ENCODE data around the gene GLO1.

GLO1 gene

GRCh38 chr6:38634518-38634917 lies 68.4 kb downstream of the GLO1 start:
- Histone ChIP-seq H3K27ac (ENCODE audit: low read length) (no peak overlapping the region), H3K9me3 (replicated peaks; ENCODE audit: insufficient read depth, low read length) (no peaks in the 10 kb centered on the region), H3K4me1 (ENCODE audit: low read length) (no peaks in the 10 kb centered on the region), H3K9me2 (replicated peaks; ENCODE audit: insufficient read depth, low read length) (no peaks in the 10 kb centered on the region), H2AFZ (ENCODE audit: low read length) (no peak overlapping the region), H3K9ac (ENCODE audit: low read length) (no peak overlapping the region), H3K79me2 (ENCODE audit: low read length) (no peaks in the 10 kb centered on the region), H4K20me1 (ENCODE audit: insufficient read depth, low read length) (no peaks in the 10 kb centered on the region), H3F3A (ENCODE audit: insufficient read depth, low read length) (no peaks in the 10 kb centered on the region; the same call in 1 of the 2 replicates), H3K4me3 (ENCODE audit: low read length) (no peak overlapping the region), H3K27me3 (replicated peaks; ENCODE audit: insufficient read depth, low read length) (no peaks in the 10 kb centered on the region), H3K4me2 (ENCODE audit: low read depth, low read length) (no peak overlapping the region), H3K36me3 (replicated peaks; ENCODE audit: insufficient read depth, low read length) (no peaks in the 10 kb centered on the region)
- TF ChIP-seq, protein P1, sequence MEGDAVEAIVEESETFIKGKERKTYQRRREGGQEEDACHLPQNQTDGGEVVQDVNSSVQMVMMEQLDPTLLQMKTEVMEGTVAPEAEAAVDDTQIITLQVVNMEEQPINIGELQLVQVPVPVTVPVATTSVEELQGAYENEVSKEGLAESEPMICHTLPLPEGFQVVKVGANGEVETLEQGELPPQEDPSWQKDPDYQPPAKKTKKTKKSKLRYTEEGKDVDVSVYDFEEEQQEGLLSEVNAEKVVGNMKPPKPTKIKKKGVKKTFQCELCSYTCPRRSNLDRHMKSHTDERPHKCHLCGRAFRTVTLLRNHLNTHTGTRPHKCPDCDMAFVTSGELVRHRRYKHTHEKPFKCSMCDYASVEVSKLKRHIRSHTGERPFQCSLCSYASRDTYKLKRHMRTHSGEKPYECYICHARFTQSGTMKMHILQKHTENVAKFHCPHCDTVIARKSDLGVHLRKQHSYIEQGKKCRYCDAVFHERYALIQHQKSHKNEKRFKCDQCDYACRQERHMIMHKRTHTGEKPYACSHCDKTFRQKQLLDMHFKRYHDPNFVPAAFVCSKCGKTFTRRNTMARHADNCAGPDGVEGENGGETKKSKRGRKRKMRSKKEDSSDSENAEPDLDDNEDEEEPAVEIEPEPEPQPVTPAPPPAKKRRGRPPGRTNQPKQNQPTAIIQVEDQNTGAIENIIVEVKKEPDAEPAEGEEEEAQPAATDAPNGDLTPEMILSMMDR (IDR thresholded peaks at IDR 0.05; ENCODE audit: low read length): no peak
- TF ChIP-seq EZH2 (optimal IDR thresholded peaks at IDR 0.05; ENCODE audit: low read depth, low read length) (no peak), EZH2phosphoT487 (IDR thresholded peaks at IDR 0.05; ENCODE audit: low read length) (no peak)
- DNase-seq: no peak

- Histone ChIP-seq H2AFZ (ENCODE audit: low read length) (no peak overlapping the region), H3K9me3 (replicated peaks; ENCODE audit: insufficient read depth, low read length) (no peaks in the 10 kb centered on the region), H3K36me3 (replicated peaks; ENCODE audit: insufficient read depth, low read length) (no peaks in the 10 kb centered on the region), H3K79me2 (ENCODE audit: low read length) (no peaks in the 10 kb centered on the region), H3K4me2 (ENCODE audit: low read depth, low read length) (no peak overlapping the region), H3K27ac (ENCODE audit: low read length) (no peak overlapping the region), H3F3A (ENCODE audit: insufficient read depth, low read length) (no peaks in the 10 kb centered on the region), H3K4me3 (ENCODE audit: low read length) (no peak overlapping the region), H4K20me1 (ENCODE audit: insufficient read depth, low read length) (no peaks in the 10 kb centered on the region), H3K9ac (ENCODE audit: low read length) (no peak overlapping the region), H3K27me3 (replicated peaks; ENCODE audit: insufficient read depth, low read length) (no peaks in the 10 kb centered on the region), H3K9me2 (replicated peaks; ENCODE audit: insufficient read depth, low read length) (no peaks in the 10 kb centered on the region), H3K4me1 (ENCODE audit: low read length) (no peaks in the 10 kb centered on the region)
- TF ChIP-seq EZH2phosphoT487 (IDR thresholded peaks at IDR 0.05; ENCODE audit: low read length) (no peak), EZH2 (optimal IDR thresholded peaks at IDR 0.05; ENCODE audit: low read depth, low read length) (no peak)
- TF ChIP-seq, protein P1 (IDR thresholded peaks at IDR 0.05; ENCODE audit: low read length): no peak
- no peak for DNase-seq
Measured at GRCh38 chr6:38632490-38632889, 70.5 kb downstream of the GLO1 start.

DNA sequence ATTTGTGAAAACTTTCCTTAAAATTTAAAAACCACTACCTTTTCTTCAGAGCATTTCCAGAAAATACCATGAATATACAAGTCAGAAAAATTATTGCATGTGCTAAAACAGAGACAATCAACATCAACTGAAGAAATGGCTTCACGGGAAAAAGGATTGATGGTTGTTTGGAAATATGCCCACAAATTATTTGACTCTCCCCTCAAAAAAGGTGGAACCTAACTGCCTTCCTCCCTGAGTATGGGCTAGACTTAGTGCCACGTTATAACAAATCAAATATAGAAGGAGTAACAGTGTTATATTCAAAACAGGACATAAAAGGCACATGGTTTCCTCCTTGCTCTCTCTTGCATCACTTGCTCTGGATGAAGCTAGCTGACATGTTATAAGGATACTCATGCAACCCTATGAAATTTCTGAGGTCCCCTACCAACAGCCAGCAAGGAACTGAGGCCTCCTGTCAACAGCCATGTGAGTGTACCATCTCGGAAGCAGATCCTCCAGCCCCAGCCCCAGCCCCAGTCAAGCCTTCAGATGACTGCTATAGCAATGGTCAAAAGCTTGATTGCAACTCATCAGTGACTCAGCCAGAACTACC lies 71.7 kb downstream of the GLO1 start:
- Histone ChIP-seq H3K4me1 (ENCODE audit: low read length) (no peaks in the 10 kb centered on the region), H3K27me3 (replicated peaks; ENCODE audit: insufficient read depth, low read length) (no peaks in the 10 kb centered on the region), H3K36me3 (replicated peaks; ENCODE audit: insufficient read depth, low read length) (no peaks in the 10 kb centered on the region), H3K9me3 (replicated peaks; ENCODE audit: insufficient read depth, low read length) (no peaks in the 10 kb centered on the region), H3K9me2 (replicated peaks; ENCODE audit: insufficient read depth, low read length) (no peaks in the 10 kb centered on the region), H3K27ac (ENCODE audit: low read length) (no peak overlapping the region), H3K4me3 (ENCODE audit: low read length) (no peak overlapping the region), H4K20me1 (ENCODE audit: insufficient read depth, low read length) (no peaks in the 10 kb centered on the region), H2AFZ (ENCODE audit: low read length) (no peak overlapping the region), H3K9ac (ENCODE audit: low read length) (no peak overlapping the region), H3K79me2 (ENCODE audit: low read length) (no peaks in the 10 kb centered on the region), H3F3A (ENCODE audit: insufficient read depth, low read length) (no peaks in the 10 kb centered on the region), H3K4me2 (ENCODE audit: low read depth, low read length) (no peak overlapping the region)
- no peak for DNase-seq
- TF ChIP-seq EZH2phosphoT487 (IDR thresholded peaks at IDR 0.05; ENCODE audit: low read length) (no peak), EZH2 (optimal IDR thresholded peaks at IDR 0.05; ENCODE audit: low read depth, low read length) (no peak)
- TF ChIP-seq, protein P1 (IDR thresholded peaks at IDR 0.05; ENCODE audit: low read length): no peak
